BLaER1 treated with 17β-estradiol and CSF1 and Interleukin-3, amounts not matched to agents 10 nM and 100 nM (cell line): ENCODE measurements around the gene SYTL3.
A peak's percentile ranks its signal among the peaks of the same experiment; 100 is the strongest.
"Not testable (repeated sequence)": the region's sequence is repeated elsewhere in the genome, so short reads cannot be mapped to it uniquely, and the experiment has no call there.

Experiments
- H3K27ac ChIP-seq, 11 experiments: shearing (Covaris generic); formaldehyde crosslinking; 2 replicates each; pipeline ENCODE4 v1.8.1; 2022
- H3K27me3 ChIP-seq, 11 experiments: shearing (Covaris generic); formaldehyde crosslinking; 2 replicates each; pipeline ENCODE4 v1.8.1; 2022
- H3K36me3 ChIP-seq, 11 experiments: shearing (Covaris generic); formaldehyde crosslinking; 2 replicates each; pipeline ENCODE4 v1.8.1; 2022
- H3K4me1 ChIP-seq, 10 experiments: shearing (Covaris generic); formaldehyde crosslinking; 2 replicates each; pipeline ENCODE4 v1.8.1; 2022
- H3K4me2 ChIP-seq, 11 experiments: shearing (Covaris generic); formaldehyde crosslinking; 2 replicates each; pipeline ENCODE4 v1.8.1; 2022
- H3K4me3 ChIP-seq, 10 experiments: shearing (Covaris generic); formaldehyde crosslinking; 2 replicates each; pipeline ENCODE4 v1.8.1; 2022
- H3K9ac ChIP-seq, 11 experiments: shearing (Covaris generic); formaldehyde crosslinking; 2 replicates each; pipeline ENCODE4 v1.8.1; 2022
- H3K9me3 ChIP-seq, 11 experiments: shearing (Covaris generic); formaldehyde crosslinking; replicated peaks in 1 of 11; 2 replicates each; pipeline ENCODE4 v1.8.1; 2022
- H4K20me1 ChIP-seq, 11 experiments: shearing (Covaris generic); formaldehyde crosslinking; 2 replicates each; pipeline ENCODE4 v1.8.1; 2022
- Cebpa-rat ChIP-seq, 11 experiments: shearing (Covaris generic); IDR thresholded peaks; 2 replicates each; pipeline ENCODE4 v1.8.1; 2022

Gene SYTL3

GRCh38 chr6:158698931-158699330 lies 49.1 kb downstream of the SYTL3 start:
- TF ChIP-seq Cebpa-rat (IDR thresholded peaks at IDR 0.05): no peak
- H3K27me3 ChIP-seq: no peaks in the 10 kb centered on the region
- H3K9me3 ChIP-seq: peaks cover 0 to 13% (median 0%) of the 10 kb centered on the region in 11 experiments; a peak in 5 of 22 replicates
- H3K27ac ChIP-seq: no peak overlapping the region
- peaks cover 0 to 11% (median 0%) of the 10 kb centered on the region in 11 experiments; a peak in 2 of 22 replicates for H4K20me1 ChIP-seq
- no peak overlapping the region for H3K4me3 ChIP-seq
- H3K4me2 ChIP-seq: no peak overlapping the region
- H3K4me1 ChIP-seq: peaks cover 2 to 8% (median 6%) of the 10 kb centered on the region in 10 experiments; a peak in 14 of 20 replicates
- peaks cover 0 to 22% (median 0%) of the 10 kb centered on the region in 11 experiments; a peak in 3 of 22 replicates for H3K36me3 ChIP-seq
- H3K9ac ChIP-seq: no peak overlapping the region

DNA sequence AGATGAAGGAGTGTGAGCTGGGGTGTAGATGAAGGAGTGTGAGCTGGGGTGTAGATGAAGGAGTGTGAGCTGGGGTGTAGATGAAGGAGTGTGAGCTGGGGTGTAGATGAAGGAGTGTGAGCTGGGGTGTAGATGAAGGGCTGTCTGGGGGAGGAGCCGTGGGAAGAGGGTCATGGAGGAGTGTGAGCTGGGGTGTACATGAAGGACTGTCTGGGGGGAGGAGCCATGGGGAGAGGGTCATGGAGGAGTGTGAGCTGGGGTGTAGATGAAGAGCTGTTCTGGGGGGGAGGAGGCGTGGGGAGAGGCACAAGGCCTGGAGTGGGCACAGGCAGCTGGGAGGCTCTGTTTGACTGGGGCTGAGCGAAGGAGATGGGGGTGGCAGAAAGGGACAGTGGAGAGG lies 51.4 kb downstream of the SYTL3 start:
- peaks cover 9 to 16% (median 14%) of the 10 kb centered on the region in 10 experiments; a peak in 17 of 20 replicates for H3K4me1 ChIP-seq
- H3K9me3 ChIP-seq, H3K4me3 ChIP-seq, H3K27me3 ChIP-seq, H3K4me2 ChIP-seq, H3K27ac ChIP-seq: not testable (repeated sequence)
- H3K36me3 ChIP-seq: peaks cover 0 to 22% (median 0%) of the 10 kb centered on the region in 11 experiments; a peak in 3 of 22 replicates
- H4K20me1 ChIP-seq: peaks cover 0 to 22% (median 0%) of the 10 kb centered on the region in 11 experiments; a peak in 2 of 22 replicates
- H3K9ac ChIP-seq: 0 out of 22 replicates have a peak overlapping the region, but pooled peaks of 1 of the 11 experiments have one; percentile 1

- H3K27ac ChIP-seq: no peak overlapping the region
- no peaks in the 10 kb centered on the region for H3K9me3 ChIP-seq
- TF ChIP-seq Cebpa-rat (IDR thresholded peaks at IDR 0.05): no peak
- no peak overlapping the region for H3K9ac ChIP-seq
- H3K4me3 ChIP-seq: no peak overlapping the region
- peaks cover 0 to 16% (median 0%) of the 10 kb centered on the region in 11 experiments; a peak in 3 of 22 replicates for H3K36me3 ChIP-seq
- H4K20me1 ChIP-seq: peaks cover 0 to 22% (median 0%) of the 10 kb centered on the region in 11 experiments; a peak in 2 of 22 replicates
- peak overlapping the region in 3 of 11 experiments; percentile 90 to 99 (median 92); a peak in 4 of 22 replicates for H3K4me2 ChIP-seq
- H3K4me1 ChIP-seq: peaks cover 9 to 23% (median 16%) of the 10 kb centered on the region in 10 experiments; a peak in 17 of 20 replicates
- H3K27me3 ChIP-seq: no peaks in the 10 kb centered on the region
Observed at GRCh38 chr6:158703111-158703836, 53.4 kb downstream of the SYTL3 start.

GRCh38 chr6:158703837-158704822 lies 54.3 kb downstream of the SYTL3 start:
- peaks cover 0 to 22% (median 0%) of the 10 kb centered on the region in 11 experiments; a peak in 2 of 22 replicates for H4K20me1 ChIP-seq
- no peaks in the 10 kb centered on the region for H3K27me3 ChIP-seq
- peak overlapping the region; percentile 38 to 67 (median 44); a peak in 15 of 20 replicates for H3K4me3 ChIP-seq
- peaks cover 9 to 23% (median 16%) of the 10 kb centered on the region in 10 experiments; a peak in 17 of 20 replicates for H3K4me1 ChIP-seq
- H3K36me3 ChIP-seq: peaks cover 0 to 18% (median 0%) of the 10 kb centered on the region in 11 experiments; a peak in 3 of 22 replicates
- peak overlapping the region in 5 of 11 experiments; percentile 15 to 61 (median 31); a peak in 4 of 22 replicates for H3K27ac ChIP-seq
- peak overlapping the region; percentile 31 to 72 (median 60); a peak in 21 of 22 replicates for H3K9ac ChIP-seq
- no peaks in the 10 kb centered on the region for H3K9me3 ChIP-seq
- H3K4me2 ChIP-seq: peak overlapping the region; percentile 79 to 99 (median 92)
- no peak for TF ChIP-seq Cebpa-rat (IDR thresholded peaks at IDR 0.05)

DNA sequence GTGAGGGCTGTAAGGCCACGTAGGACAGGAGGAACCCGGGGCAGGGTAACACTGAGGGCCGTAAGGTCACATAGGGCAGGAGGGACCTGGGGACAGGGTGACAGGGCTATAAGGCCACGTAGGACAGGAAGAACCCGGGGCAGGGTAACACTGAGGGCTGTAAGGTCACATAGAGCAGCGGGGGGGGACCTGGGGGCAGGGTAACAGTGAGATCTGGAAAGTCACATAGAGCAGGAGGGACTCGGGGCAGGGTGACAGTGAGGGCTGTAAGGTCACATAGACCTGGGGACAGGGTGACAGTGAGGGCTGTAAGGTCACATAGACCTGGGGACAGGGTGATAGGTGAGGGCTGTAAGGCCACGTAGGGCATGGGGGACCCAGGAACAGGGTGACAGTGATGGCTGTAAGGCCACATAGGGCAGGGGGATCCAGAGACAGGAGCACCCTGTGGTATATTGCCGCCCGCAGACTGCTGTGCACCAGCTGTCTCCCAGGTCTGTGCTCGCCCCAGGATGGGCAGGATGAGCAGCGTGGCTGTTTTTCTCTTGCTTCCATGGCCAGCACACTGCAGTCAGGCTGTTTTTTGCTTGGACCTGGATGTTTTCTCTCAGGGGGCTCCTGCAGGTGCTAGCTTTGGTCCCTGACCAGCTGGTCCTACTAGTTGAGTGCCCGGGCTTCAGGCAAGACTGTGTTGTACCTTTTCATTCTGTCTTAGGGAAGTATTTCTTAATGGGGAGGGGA lies 55.7 kb downstream of the SYTL3 start:
- Histone ChIP-seq H4K20me1 (peaks cover 0 to 22% (median 0%) of the 10 kb centered on the region in 11 experiments; a peak in 2 of 22 replicates), H3K9me3 (no peaks in the 10 kb centered on the region), H3K4me1 (peaks cover 9 to 23% (median 16%) of the 10 kb centered on the region in 10 experiments; a peak in 17 of 20 replicates), H3K27ac (0 out of 22 replicates have a peak overlapping the region, but pooled peaks of 2 of the 11 experiments have one; percentile 17 to 25), H3K4me3 (no peak overlapping the region), H3K36me3 (peaks cover 0 to 24% (median 0%) of the 10 kb centered on the region in 11 experiments; a peak in 3 of 22 replicates), H3K4me2 (no peak overlapping the region), H3K27me3 (no peaks in the 10 kb centered on the region), H3K9ac (no peak overlapping the region)
- TF ChIP-seq Cebpa-rat (IDR thresholded peaks at IDR 0.05): no peak

GRCh38 chr6:158706369-158706982 lies 56.6 kb downstream of the SYTL3 start:
- no peak overlapping the region for H3K4me3 ChIP-seq
- no peak for TF ChIP-seq Cebpa-rat (IDR thresholded peaks at IDR 0.05)
- H3K27me3 ChIP-seq: no peaks in the 10 kb centered on the region
- H3K9ac ChIP-seq: peak overlapping the region in 1 of 11 experiments; percentile 1; a peak in 1 of 22 replicates
- H3K4me2 ChIP-seq: no peak overlapping the region
- H4K20me1 ChIP-seq: peaks cover 0 to 20% (median 0%) of the 10 kb centered on the region in 11 experiments; a peak in 2 of 22 replicates
- peaks cover 0 to 32% (median 0%) of the 10 kb centered on the region in 11 experiments; a peak in 4 of 22 replicates for H3K36me3 ChIP-seq
- H3K4me1 ChIP-seq: peaks cover 9 to 23% (median 16%) of the 10 kb centered on the region in 10 experiments; a peak in 17 of 20 replicates
- no peak overlapping the region for H3K27ac ChIP-seq
- H3K9me3 ChIP-seq: no peaks in the 10 kb centered on the region

DNA sequence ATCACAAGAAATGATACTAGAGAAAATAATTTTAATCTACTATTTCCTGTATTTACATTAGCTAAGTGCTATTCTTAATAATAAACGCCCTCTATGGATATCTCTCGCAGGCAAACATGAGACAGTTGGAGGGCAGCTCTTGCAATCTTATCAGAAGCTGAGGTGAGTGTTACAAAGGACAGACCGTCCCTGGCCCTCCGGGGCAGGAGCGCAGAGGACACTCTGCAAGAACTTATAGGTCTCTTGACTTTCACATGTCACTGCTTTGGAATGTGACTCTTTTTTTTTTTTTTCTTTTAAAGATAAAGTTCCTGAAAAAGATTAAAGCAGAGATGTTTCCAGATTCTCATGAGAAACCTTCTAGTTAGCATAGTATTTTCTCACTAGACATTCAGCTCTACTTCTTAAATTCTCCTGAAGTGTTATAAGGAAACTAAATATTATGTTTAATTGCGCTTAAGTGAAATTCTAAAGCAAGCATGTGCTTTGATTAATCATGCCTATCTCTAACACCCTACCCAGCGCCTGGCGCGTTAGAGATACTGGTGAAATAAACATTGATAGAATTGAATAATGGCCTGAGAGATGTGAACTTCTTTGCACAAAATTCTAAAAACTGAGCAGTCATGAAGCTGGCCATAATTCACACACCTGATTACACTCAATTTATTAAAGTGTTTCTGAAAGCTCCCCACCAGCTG lies 57.4 kb downstream of the SYTL3 start:
- Histone ChIP-seq H3K4me3 (no peak overlapping the region), H3K4me1 (peaks cover 9 to 23% (median 16%) of the 10 kb centered on the region in 10 experiments; a peak in 17 of 20 replicates), H3K27ac (no peak overlapping the region), H3K36me3 (peaks cover 0 to 38% (median 0%) of the 10 kb centered on the region in 11 experiments; a peak in 5 of 22 replicates), H3K9me3 (no peaks in the 10 kb centered on the region), H3K9ac (no peak overlapping the region), H4K20me1 (peaks cover 0 to 15% (median 0%) of the 10 kb centered on the region in 11 experiments; a peak in 2 of 22 replicates), H3K4me2 (no peak overlapping the region), H3K27me3 (no peaks in the 10 kb centered on the region)
- TF ChIP-seq Cebpa-rat (IDR thresholded peaks at IDR 0.05): no peak
